Naive thymus-derived CD4-positive, alpha-beta T cell (primary cell): ENCODE measurements around the gene METTL13. TPM values are rescaled to one million over a fixed set of nuclear protein-coding genes. Genes with fewer than 3 reads are reported as not detected.

ENCODE experiments used
- ATAC-seq: fragments of 150-1000 bp; cut with Tn5 transposase; 2 replicates; pipeline ENCODE4 v1.10.0; 2021; ENCODE audit warnings: mild to moderate bottlenecking, moderate library complexity
- CTCF ChIA-PET: fragments of 350-600 bp; sonication (Branson Sonifier 250); formaldehyde crosslinking; loops from one replicate; lab custom pipeline; 2021; ENCODE audit warnings: antibody characterized with exemption; lab: Charles Lee
- POLR2A ChIA-PET: fragments of 350-600 bp; sonication (Branson Sonifier 250); formaldehyde crosslinking; loops from one replicate; lab custom pipeline; 2021; ENCODE audit warnings: antibody characterized with exemption, inconsistent platforms; lab: Charles Lee
- DNase-seq, 9 donors: peaks; one replicate each; pipeline versions ENCODE4 v3.0.0 to v3.0.0-alpha.2; 2020 to 2022; ENCODE audit warnings: mixed read lengths in 1 of 9
- H3K27ac ChIP-seq: one replicate; pipeline ENCODE4 v1.7.0; 2013; ENCODE audit warnings: mild to moderate bottlenecking, low read depth, low read length, moderate library complexity
- H3K27me3 ChIP-seq, 2 donors: one replicate each; pipeline ENCODE4 v1.7.0; 2013; ENCODE audit warnings: low read length in 2 of 2, mild to moderate bottlenecking in 2 of 2, moderate library complexity in 2 of 2; ENCODE audit not compliant: control insufficient read depth in 2 of 2, insufficient read depth in 2 of 2
- H3K36me3 ChIP-seq, 3 experiments: 1 replicate in 2 of 3; 2 replicates in 1 of 3; pipeline ENCODE4 v1.7.0; 2013; ENCODE audit warnings: low read length in 3 of 3, mild to moderate bottlenecking in 3 of 3, moderate library complexity in 1 of 3; ENCODE audit not compliant: insufficient read depth in 3 of 3, control insufficient read depth in 2 of 3
- H3K4me1 ChIP-seq, 2 donors: one replicate each; pipeline ENCODE4 v1.7.0; 2013; ENCODE audit warnings: low read length in 2 of 2, mild to moderate bottlenecking in 2 of 2, moderate library complexity in 1 of 2; ENCODE audit not compliant: control insufficient read depth in 2 of 2, insufficient read depth in 2 of 2
- H3K4me3 ChIP-seq: 2 replicates; pipeline ENCODE4 v1.7.0; 2013; ENCODE audit warnings: mild to moderate bottlenecking, low read length
- H3K9me3 ChIP-seq, 3 experiments: 1 replicate in 2 of 3; 2 replicates in 1 of 3; pipeline ENCODE4 v1.7.0; 2013; ENCODE audit warnings: low read length in 3 of 3; ENCODE audit not compliant: control insufficient read depth in 2 of 3
- H3K27ac Mint-ChIP-seq, 9 donors: one replicate each; pipeline ENCODE4 v1.8.0; 2020 to 2022; ENCODE audit warnings: mixed read lengths in 9 of 9, mild to moderate bottlenecking in 8 of 9, moderate library complexity in 5 of 9, inconsistent platforms in 2 of 9
- H3K27me3 Mint-ChIP-seq, 5 donors: one replicate each; pipeline ENCODE4 v1.8.0; 2021 to 2022; ENCODE audit warnings: mixed read lengths in 5 of 5, mild to moderate bottlenecking in 1 of 5
- H3K36me3 Mint-ChIP-seq, 5 donors: one replicate each; pipeline ENCODE4 v1.8.0; 2020 to 2022; ENCODE audit warnings: mixed read lengths in 5 of 5, mild to moderate bottlenecking in 3 of 5, inconsistent platforms in 1 of 5
- H3K4me1 Mint-ChIP-seq, 7 donors: one replicate each; pipeline ENCODE4 v1.8.0; 2020 to 2022; ENCODE audit warnings: mixed read lengths in 7 of 7, mild to moderate bottlenecking in 3 of 7, inconsistent platforms in 1 of 7
- H3K4me3 Mint-ChIP-seq, 10 donors: one replicate each; pipeline ENCODE4 v1.8.0; 2020 to 2022; ENCODE audit warnings: mild to moderate bottlenecking in 10 of 10, mixed read lengths in 10 of 10, moderate library complexity in 6 of 10, inconsistent platforms in 2 of 10
- H3K9me3 Mint-ChIP-seq, 11 donors: one replicate each; pipeline ENCODE4 v1.8.0; 2020 to 2022; ENCODE audit warnings: mixed read lengths in 11 of 11, mild to moderate bottlenecking in 4 of 11, inconsistent platforms in 1 of 11, moderate library complexity in 1 of 11
- intact Hi-C, 2 donors: fragments of 100-400 bp; cut with micrococcal nuclease; formaldehyde crosslinking; loops; one replicate each; pipeline ENCODE4 v1.15.1; 2023
- polyA plus RNA-seq, 2 donors: library from polyadenylated mRNA; unstranded; fragments of 300-500 nt; fragmentation: Illumina TruSeq; gene quantifications; one replicate each; pipeline ENCODE4 v1.2.3, GENCODE V29; 2021
- total RNA-seq, 6 experiments: library from RNA in 5 of 6; stranded (reverse) in 5 of 6; gene quantifications; 1 replicate in 5 of 6; 2 replicates in 1 of 6; pipeline ENCODE4 v1.2.3 and lab custom pipeline; 2021 to 2026

METTL13 gene
- total and polyA plus RNA-seq, 7 experiments from 2014 or later: 15.6 to 55.7 (median 35.0) TPM

- H3K27me3 Mint-ChIP-seq: peaks cover 0 to 17% (median 8%) of the 10 kb centered on the region in 5 donors
- H3K4me1 Mint-ChIP-seq: peaks cover 0 to 9% (median 0%) of the 10 kb centered on the region in 7 donors
- CTCF ChIA-PET: no interaction called here
- no peak overlapping the region for H3K4me3 Mint-ChIP-seq
- no peak overlapping the region for H3K27ac Mint-ChIP-seq
- POLR2A ChIA-PET: interaction anchor here (1.3 kb wide), 1 partner anchor 14 kb away, joined by 3 read pairs; no protein-coding TSS in a partner anchor
- H3K9me3 Mint-ChIP-seq: no peaks in the 10 kb centered on the region
- H3K4me3 ChIP-seq: no peak overlapping the region
- intact Hi-C loops: no loop called here
- no peaks in the 10 kb centered on the region for H3K4me1 ChIP-seq
- no peak for ATAC-seq
- no peaks in the 10 kb centered on the region for H3K36me3 ChIP-seq
- no peaks in the 10 kb centered on the region for H3K27me3 ChIP-seq
- no peak for DNase-seq
- no peaks in the 10 kb centered on the region for H3K36me3 Mint-ChIP-seq
- no peak overlapping the region for H3K27ac ChIP-seq
- no peaks in the 10 kb centered on the region for H3K9me3 ChIP-seq
Observed at GRCh38 chr1:171756856-171757255, 24.6 kb upstream of the METTL13 start.

- no peak overlapping the region for H3K4me3 Mint-ChIP-seq
- CTCF ChIA-PET: interaction anchor here (0.5 to 1.6 kb wide), 2 partner anchors 14 to 984 kb away, joined by 3 to 4 read pairs; no protein-coding TSS in a partner anchor
- H3K9me3 ChIP-seq: no peaks in the 10 kb centered on the region
- no peak overlapping the region for H3K27ac ChIP-seq
- H3K4me1 Mint-ChIP-seq: peaks cover 0 to 7% (median 0%) of the 10 kb centered on the region in 7 donors
- H3K36me3 ChIP-seq: no peaks in the 10 kb centered on the region
- ATAC-seq (no peak), DNase-seq (no peak)
- intact Hi-C loops: no loop called here
- H3K4me3 ChIP-seq: no peak overlapping the region
- no peaks in the 10 kb centered on the region for H3K27me3 ChIP-seq
- peaks cover 5 to 18% (median 8%) of the 10 kb centered on the region in 5 donors for H3K27me3 Mint-ChIP-seq
- no peak overlapping the region for H3K27ac Mint-ChIP-seq
- no peaks in the 10 kb centered on the region for H3K4me1 ChIP-seq
- no peaks in the 10 kb centered on the region for H3K9me3 Mint-ChIP-seq
- POLR2A ChIA-PET: no interaction called here
- no peaks in the 10 kb centered on the region for H3K36me3 Mint-ChIP-seq
Observed at GRCh38 chr1:171758011-171758410, 23.4 kb upstream of the METTL13 start.

- CTCF ChIA-PET: no interaction called here
- Mint-ChIP-seq H3K4me1 (peaks cover 0 to 2% (median 0%) of the 10 kb centered on the region in 7 donors), H3K27ac (no peak overlapping the region), H3K36me3 (no peaks in the 10 kb centered on the region), H3K4me3 (no peak overlapping the region), H3K9me3 (no peaks in the 10 kb centered on the region), H3K27me3 (peaks cover 7 to 43% (median 14%) of the 10 kb centered on the region in 5 donors)
- H3K27me3 ChIP-seq: no peaks in the 10 kb centered on the region
- no peak overlapping the region for H3K27ac ChIP-seq
- H3K4me1 ChIP-seq: no peaks in the 10 kb centered on the region
- no peak overlapping the region for H3K4me3 ChIP-seq
- no peak for DNase-seq
- intact Hi-C loops: no loop called here
- H3K36me3 ChIP-seq: no peaks in the 10 kb centered on the region
- POLR2A ChIA-PET: interaction anchor here (1.6 kb wide), 1 partner anchor 19 kb away, joined by 5 read pairs; the partner anchor contains the start of gene METTL13
- H3K9me3 ChIP-seq: no peaks in the 10 kb centered on the region
- no peak for ATAC-seq
Observed at GRCh38 chr1:171762143-171762563, 19.3 kb upstream of the METTL13 start.

- no peak overlapping the region for H3K27ac Mint-ChIP-seq
- H3K4me3 Mint-ChIP-seq: no peak overlapping the region
- H3K9me3 ChIP-seq: no peaks in the 10 kb centered on the region
- POLR2A ChIA-PET: no interaction called here
- no peak for ATAC-seq
- no peaks in the 10 kb centered on the region for H3K36me3 Mint-ChIP-seq
- no peaks in the 10 kb centered on the region for H3K27me3 ChIP-seq
- CTCF ChIA-PET: no interaction called here
- no peak for DNase-seq
- intact Hi-C loops: no loop called here
- no peak overlapping the region for H3K27ac ChIP-seq
- H3K9me3 Mint-ChIP-seq: no peaks in the 10 kb centered on the region
- no peaks in the 10 kb centered on the region for H3K36me3 ChIP-seq
- H3K4me1 ChIP-seq: no peaks in the 10 kb centered on the region
- H3K4me1 Mint-ChIP-seq: peaks cover 0 to 2% (median 0%) of the 10 kb centered on the region in 7 donors
- H3K27me3 Mint-ChIP-seq: peaks cover 7 to 35% (median 14%) of the 10 kb centered on the region in 5 donors
- no peak overlapping the region for H3K4me3 ChIP-seq
Observed at GRCh38 chr1:171763764-171764163, 17.7 kb upstream of the METTL13 start.

- Mint-ChIP-seq H3K4me1 (peaks cover 0 to 2% (median 0%) of the 10 kb centered on the region in 7 donors), H3K27me3 (peaks cover 9 to 30% (median 24%) of the 10 kb centered on the region in 5 donors), H3K4me3 (no peak overlapping the region), H3K36me3 (peaks cover 0 to 3% (median 0%) of the 10 kb centered on the region in 5 donors), H3K9me3 (no peaks in the 10 kb centered on the region), H3K27ac (no peak overlapping the region)
- DNase-seq (no peak), ATAC-seq (no peak)
- Histone ChIP-seq H3K36me3 (no peaks in the 10 kb centered on the region), H3K4me1 (no peaks in the 10 kb centered on the region), H3K9me3 (no peaks in the 10 kb centered on the region), H3K27me3 (no peaks in the 10 kb centered on the region), H3K4me3 (no peak overlapping the region), H3K27ac (no peak overlapping the region)
- CTCF ChIA-PET: no interaction called here
- POLR2A ChIA-PET: no interaction called here
- intact Hi-C loops: no loop called here
Observed at GRCh38 chr1:171769171-171769570, 12.3 kb upstream of the METTL13 start.

GRCh38 chr1:171769754-171770153 is 11.7 kb upstream of the METTL13 start:
- ChIA-PET POLR2A (no interaction called here), CTCF (no interaction called here)
- Mint-ChIP-seq H3K27me3 (peaks cover 11 to 31% (median 23%) of the 10 kb centered on the region in 5 donors), H3K4me3 (no peak overlapping the region), H3K9me3 (no peaks in the 10 kb centered on the region), H3K36me3 (peaks cover 0 to 3% (median 0%) of the 10 kb centered on the region in 5 donors), H3K4me1 (peaks cover 0 to 2% (median 0%) of the 10 kb centered on the region in 7 donors), H3K27ac (no peak overlapping the region)
- no peak for ATAC-seq
- DNase-seq: no peak
- Histone ChIP-seq H3K4me3 (no peak overlapping the region), H3K9me3 (no peaks in the 10 kb centered on the region), H3K27ac (no peak overlapping the region), H3K4me1 (no peaks in the 10 kb centered on the region), H3K36me3 (no peaks in the 10 kb centered on the region), H3K27me3 (no peaks in the 10 kb centered on the region)
- intact Hi-C loops: no loop called here

- Histone ChIP-seq H3K27ac (no peak overlapping the region), H3K4me3 (no peak overlapping the region), H3K9me3 (no peaks in the 10 kb centered on the region), H3K4me1 (no peaks in the 10 kb centered on the region), H3K27me3 (no peaks in the 10 kb centered on the region), H3K36me3 (no peaks in the 10 kb centered on the region)
- ATAC-seq: no peak
- ChIA-PET POLR2A (no interaction called here), CTCF (no interaction called here)
- DNase-seq: no peak
- intact Hi-C loops: no loop called here
- Mint-ChIP-seq H3K27me3 (peaks cover 9 to 30% (median 19%) of the 10 kb centered on the region in 5 donors), H3K4me3 (no peak overlapping the region), H3K36me3 (peaks cover 0 to 3% (median 0%) of the 10 kb centered on the region in 5 donors), H3K4me1 (peaks cover 0 to 1% (median 0%) of the 10 kb centered on the region in 7 donors), H3K9me3 (no peaks in the 10 kb centered on the region), H3K27ac (no peak overlapping the region)
Observed at GRCh38 chr1:171772312-171772711, 9.1 kb upstream of the METTL13 start.
